Endothelial cell (in vitro differentiated cells): ENCODE measurements around the gene HOXC10. TPM values are rescaled to one million over a fixed set of nuclear protein-coding genes. Genes with fewer than 3 reads are reported as not detected.
A peak's percentile ranks its signal among the peaks of the same experiment; 100 is the strongest.

ENCODE experiments used
- DNase-seq: peaks from one replicate; pipeline ENCODE4 v3.0.0; 2021; ENCODE audit warnings: low spot score
- H3K27ac Mint-ChIP-seq: one replicate; pipeline ENCODE4 v1.8.0; 2021; ENCODE audit warnings: mixed read lengths, inconsistent platforms; ENCODE audit not compliant: unreplicated experiment
- H3K27me3 Mint-ChIP-seq: one replicate; pipeline ENCODE4 v1.8.0; 2021; ENCODE audit warnings: mild to moderate bottlenecking, moderate library complexity, mixed read lengths, inconsistent platforms; ENCODE audit not compliant: unreplicated experiment
- H3K36me3 Mint-ChIP-seq: one replicate; pipeline ENCODE4 v1.8.0; 2021; ENCODE audit warnings: mild to moderate bottlenecking, low read depth, mixed read lengths, inconsistent platforms; ENCODE audit not compliant: unreplicated experiment
- H3K4me1 Mint-ChIP-seq: one replicate; pipeline ENCODE4 v1.8.0; 2021; ENCODE audit warnings: mild to moderate bottlenecking, mixed read lengths, inconsistent platforms; ENCODE audit not compliant: unreplicated experiment
- H3K4me3 Mint-ChIP-seq: one replicate; pipeline ENCODE4 v1.8.0; 2021; ENCODE audit warnings: mild to moderate bottlenecking, mixed read lengths, inconsistent platforms; ENCODE audit not compliant: unreplicated experiment
- H3K9me3 Mint-ChIP-seq: one replicate; pipeline ENCODE4 v1.8.0; 2021; ENCODE audit warnings: mixed read lengths, inconsistent platforms; ENCODE audit not compliant: unreplicated experiment
- CTCF ChIP-seq: fragments of 200-600 bp; sonication (generic); IDR thresholded peaks from one replicate; pipeline ENCODE4 v1.5.0; 2021; ENCODE audit warnings: antibody characterized with exemption; ENCODE audit not compliant: unreplicated experiment
- total RNA-seq: library from RNA; stranded (reverse); fragmentation: NEBNext Ultra II Directional; extraction: Animal tissue kit (Norgen Biotek cat#: 25700); gene quantifications from one replicate; pipeline ENCODE4 v1.2.1, GENCODE V29; 2021; ENCODE audit not compliant: unreplicated experiment

HOXC10 gene
- total RNA-seq, 1 donor from 2014 or later = 1.9 TPM

GRCh38 chr12:54002278-54002914 lies 17.4 kb downstream of the HOXC10 start:
- peaks cover 38% of the 10 kb centered on the region for H3K27me3 Mint-ChIP-seq
- no peaks in the 10 kb centered on the region for H3K36me3 Mint-ChIP-seq
- TF ChIP-seq CTCF = no peak
- H3K4me1 Mint-ChIP-seq = peaks cover 15% of the 10 kb centered on the region
- H3K4me3 Mint-ChIP-seq = no peak overlapping the region
- DNase-seq = no peak
- no peaks in the 10 kb centered on the region for H3K9me3 Mint-ChIP-seq
- peak overlapping the region; percentile 3 for H3K27ac Mint-ChIP-seq

GRCh38 chr12:54002915-54003389 lies 18.0 kb downstream of the HOXC10 start:
- no peak for DNase-seq
- no peaks in the 10 kb centered on the region for H3K9me3 Mint-ChIP-seq
- H3K27me3 Mint-ChIP-seq = peaks cover 38% of the 10 kb centered on the region
- H3K4me3 Mint-ChIP-seq = no peak overlapping the region
- peaks cover 11% of the 10 kb centered on the region for H3K4me1 Mint-ChIP-seq
- H3K36me3 Mint-ChIP-seq = no peaks in the 10 kb centered on the region
- peak overlapping the region; percentile 3 for H3K27ac Mint-ChIP-seq
- TF ChIP-seq CTCF = peak; percentile 17

DNA sequence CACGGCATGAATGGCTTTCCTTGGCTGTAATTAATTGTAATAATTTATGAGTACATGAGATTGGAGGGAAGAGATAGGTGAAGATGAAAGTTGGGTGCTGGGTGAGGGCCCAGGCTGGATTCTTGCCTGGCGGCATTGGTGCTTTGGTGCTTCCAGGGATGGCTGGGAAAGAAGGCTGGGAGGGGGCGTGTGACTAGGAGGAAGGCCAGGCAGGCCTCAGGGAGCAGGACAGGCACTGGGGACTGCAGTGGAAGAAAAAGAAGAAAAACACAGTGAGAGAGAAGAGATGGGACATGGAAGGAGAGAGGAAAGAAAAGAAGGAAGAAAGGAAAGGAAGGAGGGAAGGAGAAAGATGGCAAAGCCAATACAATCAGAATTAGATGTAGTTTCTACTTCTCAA lies 18.7 kb downstream of the HOXC10 start:
- peaks cover 11% of the 10 kb centered on the region for H3K4me1 Mint-ChIP-seq
- no peak overlapping the region for H3K27ac Mint-ChIP-seq
- H3K27me3 Mint-ChIP-seq = peaks cover 33% of the 10 kb centered on the region
- H3K9me3 Mint-ChIP-seq = no peaks in the 10 kb centered on the region
- H3K36me3 Mint-ChIP-seq = no peaks in the 10 kb centered on the region
- H3K4me3 Mint-ChIP-seq = no peak overlapping the region
- DNase-seq = no peak
- TF ChIP-seq CTCF = no peak

DNA sequence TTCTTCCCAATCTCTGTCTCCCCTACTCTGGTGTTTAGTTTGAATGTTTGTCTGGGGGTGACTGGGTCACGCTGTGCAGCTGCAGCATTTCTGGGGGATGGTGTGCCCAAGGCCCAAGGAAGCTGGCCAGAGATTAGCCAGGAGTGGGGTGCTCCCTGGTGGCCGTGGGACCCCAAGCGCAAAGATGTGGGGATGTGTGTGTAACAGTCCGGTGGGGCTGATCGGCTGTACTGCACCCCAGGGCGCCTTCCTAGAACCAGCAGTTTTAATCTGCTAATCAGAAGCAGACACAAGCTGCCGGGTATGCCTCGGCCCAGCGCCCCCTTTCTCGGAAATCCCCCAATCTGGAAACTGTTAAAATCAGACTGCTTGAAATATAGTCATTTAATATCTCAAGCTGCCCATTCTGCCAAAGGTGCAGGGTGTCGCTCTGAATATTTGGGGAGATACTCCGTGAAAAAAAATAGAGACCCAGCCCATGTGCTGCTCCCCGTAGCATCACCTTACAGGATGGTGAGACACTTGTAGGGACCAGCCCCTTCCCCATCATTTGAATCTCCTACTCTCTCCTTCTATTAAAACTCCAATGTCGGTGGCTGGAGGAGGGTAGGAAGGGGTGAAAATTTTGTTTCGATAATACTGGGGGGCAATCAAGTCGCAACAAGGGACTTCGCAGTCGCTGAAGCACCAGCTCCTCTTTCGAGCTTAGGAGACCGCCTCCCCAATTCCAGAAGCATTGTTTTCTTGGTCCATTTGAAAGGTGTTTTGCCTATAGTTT lies 19.3 kb downstream of the HOXC10 start:
- H3K4me3 Mint-ChIP-seq = no peak overlapping the region
- no peak for DNase-seq
- H3K27ac Mint-ChIP-seq = no peak overlapping the region
- H3K9me3 Mint-ChIP-seq = no peaks in the 10 kb centered on the region
- no peak for TF ChIP-seq CTCF
- peaks cover 32% of the 10 kb centered on the region for H3K27me3 Mint-ChIP-seq
- peaks cover 11% of the 10 kb centered on the region for H3K4me1 Mint-ChIP-seq
- no peaks in the 10 kb centered on the region for H3K36me3 Mint-ChIP-seq
